WTC11 (cell line): Measurements from ENCODE around the gene TEKTIP1. TPM values are rescaled to one million over a fixed set of nuclear protein-coding genes. Genes with fewer than 3 reads are reported as not detected.
A peak's percentile ranks its signal among the peaks of the same experiment; 100 is the strongest.

ENCODE experiments used
- ATAC-seq: fragments of 200-7000 bp; cut with Tn5 transposase; 2 replicates; pipeline ENCODE4 v1.10.0; 2021; ENCODE audit warnings: mild to moderate bottlenecking, moderate library complexity
- CTCF ChIA-PET: fragments of 300-600 bp; sonication (Branson Sonifier 250); formaldehyde crosslinking; loops from one replicate; lab custom pipeline; 2021; ENCODE audit warnings: antibody characterized with exemption; lab: Charles Lee
- POLR2A ChIA-PET: fragments of 350-600 bp; sonication (Branson Sonifier 250); formaldehyde crosslinking; loops from one replicate; lab custom pipeline; 2021; ENCODE audit warnings: antibody characterized with exemption; lab: Charles Lee
- DNase-seq: peaks from one replicate; pipeline ENCODE4 v3.0.0; 2021; ENCODE audit warnings: low spot score
- H3K27ac Mint-ChIP-seq: 2 replicates; pipeline ENCODE4 v1.8.0; 2021; ENCODE audit warnings: mixed read lengths
- H3K27me3 Mint-ChIP-seq: 2 replicates; pipeline ENCODE4 v1.8.0; 2021; ENCODE audit warnings: low read depth, mild to moderate bottlenecking, moderate library complexity, mixed read lengths
- H3K36me3 Mint-ChIP-seq: 2 replicates; pipeline ENCODE4 v1.8.0; 2021; ENCODE audit warnings: mixed read lengths
- H3K4me1 Mint-ChIP-seq: 2 replicates; pipeline ENCODE4 v1.8.0; 2022; ENCODE audit warnings: mixed read lengths
- H3K4me3 Mint-ChIP-seq: 2 replicates; pipeline ENCODE4 v1.8.0; 2021; ENCODE audit warnings: mild to moderate bottlenecking, moderate library complexity, mixed read lengths
- H3K9me3 Mint-ChIP-seq: 2 replicates; pipeline ENCODE4 v1.8.0; 2021; ENCODE audit warnings: mixed read lengths
- ARID4B ChIP-seq: sonication (generic); formaldehyde crosslinking; IDR thresholded peaks from 2 replicates; pipeline ENCODE4 v1.8.0; 2023; ENCODE audit warnings: missing genetic modification reagents, mild to moderate bottlenecking, borderline replicate concordance
- CREB1 ChIP-seq: sonication (generic); formaldehyde crosslinking; IDR thresholded peaks from 2 replicates; pipeline ENCODE4 v1.8.0; 2023; ENCODE audit warnings: mild to moderate bottlenecking, missing genetic modification reagents
- E2F5 ChIP-seq: sonication (generic); formaldehyde crosslinking; IDR thresholded peaks from 2 replicates; pipeline ENCODE4 v1.8.1; 2022; ENCODE audit warnings: mild to moderate bottlenecking, moderate library complexity, missing genetic modification reagents
- ELF4 ChIP-seq: sonication (generic); formaldehyde crosslinking; IDR thresholded peaks from 2 replicates; pipeline ENCODE4 v1.8.1; 2022; ENCODE audit warnings: low read depth, mild to moderate bottlenecking, moderate library complexity, missing genetic modification reagents
- FOXP4 ChIP-seq: sonication (generic); formaldehyde crosslinking; IDR thresholded peaks from 2 replicates; pipeline ENCODE4 v1.8.0; 2022; ENCODE audit warnings: mild to moderate bottlenecking, missing genetic modification reagents
- GABPB1 ChIP-seq: sonication (generic); formaldehyde crosslinking; IDR thresholded peaks from 2 replicates; pipeline ENCODE4 v1.8.1; 2023; ENCODE audit warnings: mild to moderate bottlenecking, missing genetic modification reagents
- GRHL2 ChIP-seq: fragments of 250-450 bp; sonication (Bioruptor Pico); IDR thresholded peaks from 2 replicates; pipeline ENCODE4 v1.8.0; 2022; ENCODE audit warnings: mild to moderate bottlenecking, moderate library complexity; ENCODE audit not compliant: insufficient replicate concordance, severe bottlenecking
- NFATC4 ChIP-seq: fragments of 250-450 bp; sonication (Bioruptor Pico); IDR thresholded peaks from 2 replicates; pipeline ENCODE4 v1.9.0; 2021; ENCODE audit warnings: mild to moderate bottlenecking
- NR2C2 ChIP-seq: sonication (generic); formaldehyde crosslinking; IDR thresholded peaks from 2 replicates; pipeline ENCODE4 v1.8.0; 2022; ENCODE audit warnings: mild to moderate bottlenecking, missing genetic modification reagents
- SP1 ChIP-seq: sonication (generic); formaldehyde crosslinking; conservative IDR thresholded peaks from 2 replicates; pipeline ENCODE4 v1.8.1; 2022; ENCODE audit warnings: missing genetic modification reagents
- ZBTB21 ChIP-seq: sonication (generic); formaldehyde crosslinking; IDR thresholded peaks from 2 replicates; pipeline ENCODE4 v1.8.1; 2023; ENCODE audit warnings: mild to moderate bottlenecking, missing genetic modification reagents, borderline replicate concordance
- ZNF263 ChIP-seq: sonication (generic); formaldehyde crosslinking; IDR thresholded peaks from 2 replicates; pipeline ENCODE4 v1.8.1; 2022; ENCODE audit warnings: low read depth, mild to moderate bottlenecking, moderate library complexity, missing genetic modification reagents
- total RNA-seq: library from RNA; stranded (reverse); gene quantifications from 3 replicates; pipeline ENCODE4 v1.2.3, GENCODE V29; 2021
- TF ChIP-seq, protein P1 (sequence below): sonication (generic); formaldehyde crosslinking; IDR thresholded peaks from 2 replicates; pipeline ENCODE4 v1.8.1; 2023; ENCODE audit warnings: mild to moderate bottlenecking, missing genetic modification reagents
- TF ChIP-seq, protein P2 (sequence below): fragments of 250-450 bp; sonication (Bioruptor Pico); IDR thresholded peaks from 2 replicates; pipeline ENCODE4 v1.8.0; 2021; ENCODE audit warnings: mild to moderate bottlenecking
- TF ChIP-seq, protein P3 (sequence below): sonication (generic); formaldehyde crosslinking; IDR thresholded peaks from 2 replicates; pipeline ENCODE4 v1.8.1; 2022; ENCODE audit warnings: missing genetic modification reagents, borderline replicate concordance

The TEKTIP1 gene
- total RNA-seq, 1 experiment from 2014 or later = 6.3 TPM

GRCh38 chr19:3514930-3515329 lies 24.0 kb upstream of the TEKTIP1 start (continued):
- TF ChIP-seq, protein P1, sequence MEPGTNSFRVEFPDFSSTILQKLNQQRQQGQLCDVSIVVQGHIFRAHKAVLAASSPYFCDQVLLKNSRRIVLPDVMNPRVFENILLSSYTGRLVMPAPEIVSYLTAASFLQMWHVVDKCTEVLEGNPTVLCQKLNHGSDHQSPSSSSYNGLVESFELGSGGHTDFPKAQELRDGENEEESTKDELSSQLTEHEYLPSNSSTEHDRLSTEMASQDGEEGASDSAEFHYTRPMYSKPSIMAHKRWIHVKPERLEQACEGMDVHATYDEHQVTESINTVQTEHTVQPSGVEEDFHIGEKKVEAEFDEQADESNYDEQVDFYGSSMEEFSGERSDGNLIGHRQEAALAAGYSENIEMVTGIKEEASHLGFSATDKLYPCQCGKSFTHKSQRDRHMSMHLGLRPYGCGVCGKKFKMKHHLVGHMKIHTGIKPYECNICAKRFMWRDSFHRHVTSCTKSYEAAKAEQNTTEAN (CRISPR knock-in tag) = no peak
- TF ChIP-seq GRHL2 (CRISPR knock-in tag) = no peak

DNA sequence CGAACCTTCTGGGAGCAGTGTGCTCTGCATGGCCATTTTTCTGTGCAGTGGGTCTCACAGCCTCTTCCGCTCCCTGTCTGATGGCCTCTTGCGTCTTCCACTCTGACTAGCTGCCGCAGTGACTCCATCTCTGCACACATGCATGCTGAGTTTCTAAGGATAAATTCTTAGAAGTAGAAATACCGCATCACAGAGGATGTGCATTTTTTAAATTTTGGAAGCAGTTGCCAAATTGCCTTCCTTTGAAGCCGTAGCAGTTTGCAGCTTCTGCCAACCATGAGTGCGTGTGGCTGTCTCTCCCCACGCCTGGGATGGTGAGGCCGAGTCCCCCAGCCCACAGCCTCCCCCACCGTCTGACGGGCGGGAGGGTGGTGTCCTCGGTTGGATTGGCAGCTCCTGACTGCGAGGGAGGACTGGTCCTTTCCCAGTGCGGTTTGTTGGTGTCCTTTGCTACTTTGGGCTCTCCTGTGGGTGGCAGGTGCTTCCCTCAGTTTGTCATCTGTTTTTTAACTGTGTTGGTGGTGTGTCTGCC lies 23.0 kb upstream of the TEKTIP1 start:
- Mint-ChIP-seq H3K4me1 (peaks cover 52% of the 10 kb centered on the region), H3K4me3 (no peak overlapping the region), H3K9me3 (no peaks in the 10 kb centered on the region)
- POLR2A ChIA-PET = no interaction called here
- TF ChIP-seq NFATC4 = no peak
- TF ChIP-seq SP1 = no peak
- no peak for TF ChIP-seq ARID4B (CRISPR knock-in tag)
- no peak for TF ChIP-seq FOXP4 (CRISPR knock-in tag)
- TF ChIP-seq, all 79 proteins: peak for 0
- ATAC-seq (no peak), DNase-seq (no peak)
- Mint-ChIP-seq H3K27me3 (no peaks in the 10 kb centered on the region), H3K36me3 (peaks cover 1% of the 10 kb centered on the region; the same call in 1 of the 2 replicates), H3K27ac (peak overlapping the region; percentile 84)
- CTCF ChIA-PET = interaction anchor here (0.9 to 4.8 kb wide), 5 partner anchors 11 to 86 kb away, joined by 3 to 31 read pairs (median 4); no protein-coding TSS in a partner anchor

- Mint-ChIP-seq H3K9me3 (no peaks in the 10 kb centered on the region), H3K4me3 (no peak overlapping the region), H3K4me1 (peaks cover 55% of the 10 kb centered on the region), H3K27ac (peak overlapping the region; percentile 41), H3K27me3 (no peaks in the 10 kb centered on the region), H3K36me3 (peaks cover 4% of the 10 kb centered on the region; the same call in 1 of the 2 replicates)
- DNase-seq (no peak), ATAC-seq (no peak)
- POLR2A ChIA-PET = no interaction called here
- CTCF ChIA-PET = interaction anchor here (0.8 to 4.8 kb wide), 4 partner anchors 10 to 61 kb away, joined by 3 to 31 read pairs (median 4); no protein-coding TSS in a partner anchor
- no peak for TF ChIP-seq ZBTB21 (CRISPR knock-in tag)
- no peak for TF ChIP-seq GABPB1 (CRISPR knock-in tag)
- no peak for TF ChIP-seq CREB1 (CRISPR knock-in tag)
- TF ChIP-seq, protein P2, sequence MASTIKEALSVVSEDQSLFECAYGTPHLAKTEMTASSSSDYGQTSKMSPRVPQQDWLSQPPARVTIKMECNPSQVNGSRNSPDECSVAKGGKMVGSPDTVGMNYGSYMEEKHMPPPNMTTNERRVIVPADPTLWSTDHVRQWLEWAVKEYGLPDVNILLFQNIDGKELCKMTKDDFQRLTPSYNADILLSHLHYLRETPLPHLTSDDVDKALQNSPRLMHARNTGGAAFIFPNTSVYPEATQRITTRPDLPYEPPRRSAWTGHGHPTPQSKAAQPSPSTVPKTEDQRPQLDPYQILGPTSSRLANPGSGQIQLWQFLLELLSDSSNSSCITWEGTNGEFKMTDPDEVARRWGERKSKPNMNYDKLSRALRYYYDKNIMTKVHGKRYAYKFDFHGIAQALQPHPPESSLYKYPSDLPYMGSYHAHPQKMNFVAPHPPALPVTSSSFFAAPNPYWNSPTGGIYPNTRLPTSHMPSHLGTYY (CRISPR knock-in tag) = no peak
- TF ChIP-seq ZNF263 = no peak
- no peak for TF ChIP-seq NFATC4
- no peak for TF ChIP-seq ELF4 (CRISPR knock-in tag)
- no peak for TF ChIP-seq NR2C2 (CRISPR knock-in tag)
- TF ChIP-seq, protein P3, sequence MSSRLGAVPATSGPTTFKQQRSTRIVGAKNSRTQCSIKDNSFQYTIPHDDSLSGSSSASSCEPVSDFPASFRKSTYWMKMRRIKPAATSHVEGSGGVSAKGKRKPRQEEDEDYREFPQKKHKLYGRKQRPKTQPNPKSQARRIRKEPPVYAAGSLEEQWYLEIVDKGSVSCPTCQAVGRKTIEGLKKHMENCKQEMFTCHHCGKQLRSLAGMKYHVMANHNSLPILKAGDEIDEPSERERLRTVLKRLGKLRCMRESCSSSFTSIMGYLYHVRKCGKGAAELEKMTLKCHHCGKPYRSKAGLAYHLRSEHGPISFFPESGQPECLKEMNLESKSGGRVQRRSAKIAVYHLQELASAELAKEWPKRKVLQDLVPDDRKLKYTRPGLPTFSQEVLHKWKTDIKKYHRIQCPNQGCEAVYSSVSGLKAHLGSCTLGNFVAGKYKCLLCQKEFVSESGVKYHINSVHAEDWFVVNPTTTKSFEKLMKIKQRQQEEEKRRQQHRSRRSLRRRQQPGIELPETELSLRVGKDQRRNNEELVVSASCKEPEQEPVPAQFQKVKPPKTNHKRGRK = no peak
- no peak for TF ChIP-seq ARID4B (CRISPR knock-in tag)
- TF ChIP-seq E2F5 (CRISPR knock-in tag) = no peak
Measured at GRCh38 chr19:3516675-3517207, 22.2 kb upstream of the TEKTIP1 start.
